GM18867 (cell line): ENCODE measurements around the gene IDS.
A peak's percentile ranks its signal among the peaks of the same experiment; 100 is the strongest.
"Not testable (repeated sequence)": the region's sequence is repeated elsewhere in the genome, so short reads cannot be mapped to it uniquely, and the experiment has no call there.

ENCODE experiments used
- ATAC-seq: cut with Tn5 transposase; IDR thresholded peaks from one replicate; pipeline ENCODE4 v1.9.1; 2021; ENCODE audit warnings: mild to moderate bottlenecking, moderate library complexity; ENCODE audit not compliant: unreplicated experiment

IDS gene

GRCh38 chrX:149527705-149528104, 22.6 kb upstream of the IDS start:
- ATAC-seq: peak; percentile 45

GRCh38 chrX:149526318-149527033, 21.4 kb upstream of the IDS start:
- not testable (repeated sequence) for ATAC-seq

- ATAC-seq: peak; percentile 61
These were observed 20.8 kb upstream of the IDS start for GRCh38 chrX:149525903-149526302.

GRCh38 chrX:149525389-149525788, 20.3 kb upstream of the IDS start:
- ATAC-seq: peak; percentile 88

- no peak for ATAC-seq
These were observed 17.8 kb upstream of the IDS start for GRCh38 chrX:149522916-149523315.

- no peak for ATAC-seq
These were observed 16.3 kb upstream of the IDS start for GRCh38 chrX:149521438-149521837.

DNA sequence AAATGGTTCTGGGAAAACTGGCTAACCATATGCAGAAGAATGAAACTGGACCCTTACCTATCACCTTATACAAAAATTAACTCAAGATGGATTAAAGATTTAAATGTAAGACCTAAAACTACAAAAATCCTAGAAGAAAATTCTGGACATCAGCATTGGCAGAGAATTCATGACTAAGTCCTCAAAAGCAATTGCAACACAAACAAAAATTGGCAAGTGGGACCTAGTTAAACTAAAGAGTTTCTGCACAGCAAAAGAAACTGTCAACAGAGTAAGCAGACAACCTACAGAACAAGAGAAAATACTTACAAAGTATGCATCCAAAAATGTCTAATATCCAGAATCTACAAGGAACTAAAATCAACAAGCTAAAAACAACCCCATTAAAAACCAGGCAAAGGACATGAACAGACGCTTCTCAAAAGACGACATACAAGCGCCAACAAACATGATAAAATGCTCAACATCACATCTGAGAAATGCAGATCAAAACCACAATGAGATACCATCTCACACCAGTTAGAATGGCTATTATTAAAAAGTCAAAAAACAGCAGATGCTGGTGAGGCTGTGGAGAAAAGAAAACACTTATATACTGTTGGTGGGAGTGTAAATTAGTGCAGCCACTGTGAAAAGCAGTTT, 15.7 kb upstream of the IDS start:
- ATAC-seq: not testable (repeated sequence)

- no peak for ATAC-seq
These were observed 13.1 kb upstream of the IDS start for GRCh38 chrX:149518236-149518635.

DNA sequence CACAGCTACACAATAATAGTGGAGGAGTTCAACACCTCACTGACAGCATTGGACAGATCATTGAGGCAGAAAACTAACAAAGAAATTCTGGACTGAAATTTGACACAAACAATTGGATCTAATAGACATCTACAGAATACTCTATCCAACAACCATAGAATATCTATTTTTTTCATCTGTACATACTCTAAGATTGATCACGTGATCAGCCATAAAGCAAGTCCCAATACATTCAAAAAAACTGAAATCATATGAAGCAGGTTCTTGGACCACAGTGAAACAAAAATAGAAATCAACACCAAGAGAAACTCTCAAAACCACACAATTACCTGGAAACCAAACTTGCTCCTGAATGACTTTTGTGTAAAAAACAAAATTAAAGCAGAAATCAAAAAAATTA, 12.2 kb upstream of the IDS start:
- ATAC-seq: no peak

GRCh38 chrX:149516604-149517003, 11.5 kb upstream of the IDS start:
- no peak for ATAC-seq

DNA sequence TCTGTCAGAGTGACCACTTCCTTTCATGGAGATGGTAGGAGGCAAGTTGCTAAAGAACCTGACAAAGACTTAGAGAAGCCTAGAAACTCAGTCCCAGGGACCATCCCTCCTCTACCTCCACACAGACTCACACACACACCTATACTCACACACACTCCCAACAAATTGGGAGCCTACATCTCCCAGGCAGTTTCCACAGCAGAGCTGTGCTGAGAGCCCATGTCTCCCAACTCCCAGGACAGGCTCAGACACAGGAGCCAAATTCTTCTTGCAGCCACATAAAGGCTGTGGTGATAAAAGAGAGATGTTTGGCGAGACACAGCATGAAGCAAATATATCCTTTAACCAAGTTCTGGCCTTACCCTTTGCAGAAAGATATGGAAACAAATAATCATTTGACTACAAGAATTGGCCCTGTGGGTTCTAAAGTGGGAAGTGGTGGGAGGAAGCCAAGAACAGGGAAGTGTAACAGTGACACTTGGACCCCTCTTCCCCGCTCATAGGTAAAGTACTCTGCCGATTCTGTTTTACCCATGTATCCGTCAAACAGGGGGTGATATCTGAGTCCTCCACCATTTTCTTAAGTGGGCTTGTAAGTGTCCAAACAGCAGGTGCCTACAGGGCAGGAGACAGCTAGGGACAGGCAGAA, 11.0 kb upstream of the IDS start:
- ATAC-seq: no peak

- no peak for ATAC-seq
These were observed 8.8 kb upstream of the IDS start for GRCh38 chrX:149513825-149514428.

GRCh38 chrX:149512225-149512885, 7.2 kb upstream of the IDS start:
- ATAC-seq: peak; percentile 93

DNA sequence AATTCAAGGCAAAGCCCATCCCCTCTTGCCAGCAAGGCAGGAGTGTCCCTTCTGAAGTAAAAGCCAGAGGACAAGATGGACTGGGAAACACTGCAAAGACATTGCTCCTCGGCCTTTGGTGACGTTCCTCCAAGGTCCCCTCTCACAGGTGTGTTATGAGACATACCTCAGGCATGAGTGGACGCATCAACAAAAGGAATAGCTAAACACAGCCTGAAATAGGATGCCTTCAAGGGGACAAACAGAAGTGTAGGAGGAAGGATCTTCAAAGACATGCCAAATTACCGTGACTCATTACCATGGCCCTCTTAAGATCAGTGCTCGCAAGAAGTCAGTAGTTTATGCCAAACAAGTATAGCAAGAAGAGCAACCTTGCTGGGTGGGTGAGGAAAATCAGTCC, 6.0 kb upstream of the IDS start:
- ATAC-seq: no peak

GRCh38 chrX:149510386-149510785, 5.3 kb upstream of the IDS start:
- ATAC-seq: peak; percentile 44

DNA sequence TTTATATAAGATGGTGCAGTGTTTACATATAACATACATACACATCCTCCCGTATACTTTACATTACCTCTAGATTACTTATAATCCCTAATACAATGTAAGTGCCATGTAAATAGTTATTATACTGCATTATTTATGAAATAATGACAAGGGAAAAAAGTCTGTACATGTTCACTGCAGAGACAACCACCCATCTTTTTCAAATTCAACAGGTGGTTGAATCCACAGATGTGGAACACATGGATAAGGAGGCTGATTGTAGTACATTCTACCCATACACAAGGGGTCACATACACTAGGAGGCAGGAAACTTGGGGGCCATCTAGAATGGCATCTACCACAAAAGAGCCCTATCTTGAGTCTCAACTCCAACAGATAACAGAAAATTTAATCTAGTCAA, 3.4 kb upstream of the IDS start:
- no peak for ATAC-seq

GRCh38 chrX:149506349-149506748, 1.2 kb upstream of the IDS start:
- ATAC-seq: no peak

DNA sequence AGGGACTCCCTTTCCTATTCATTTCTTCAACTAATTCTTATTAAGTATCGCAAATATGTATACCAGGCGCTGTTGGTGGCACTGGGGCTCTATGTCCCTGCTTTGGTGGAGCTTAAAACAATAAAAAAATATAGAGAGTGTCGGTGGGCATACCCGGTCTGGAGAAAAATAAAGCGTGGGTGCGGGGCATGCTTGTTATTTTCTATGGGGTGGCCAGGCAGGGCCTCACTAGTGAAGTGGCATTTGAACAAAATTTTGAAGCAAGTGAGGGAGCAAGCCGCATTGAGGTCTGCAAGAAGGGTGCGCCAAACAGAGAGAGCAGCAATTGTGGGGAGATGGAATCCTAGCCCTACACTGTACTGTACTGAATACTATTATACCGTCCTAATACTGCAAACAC, 565 bp upstream of the IDS start:
- no peak for ATAC-seq

GRCh38 chrX:149504226-149504914, 736 bp downstream of the IDS start:
- peak; percentile 40 for ATAC-seq

GRCh38 chrX:149503446-149503845, 1.7 kb downstream of the IDS start:
- peak; percentile 71 for ATAC-seq

GRCh38 chrX:149502923-149503322, 2.2 kb downstream of the IDS start:
- peak; percentile 33 for ATAC-seq
